ENCODE measurements around the gene CAMKMT.

Gene CAMKMT

GRCh38 chr2:44663471-44664073, 301.8 kb downstream of the CAMKMT start:
- peak; percentile 3 for DNase-seq

DNA sequence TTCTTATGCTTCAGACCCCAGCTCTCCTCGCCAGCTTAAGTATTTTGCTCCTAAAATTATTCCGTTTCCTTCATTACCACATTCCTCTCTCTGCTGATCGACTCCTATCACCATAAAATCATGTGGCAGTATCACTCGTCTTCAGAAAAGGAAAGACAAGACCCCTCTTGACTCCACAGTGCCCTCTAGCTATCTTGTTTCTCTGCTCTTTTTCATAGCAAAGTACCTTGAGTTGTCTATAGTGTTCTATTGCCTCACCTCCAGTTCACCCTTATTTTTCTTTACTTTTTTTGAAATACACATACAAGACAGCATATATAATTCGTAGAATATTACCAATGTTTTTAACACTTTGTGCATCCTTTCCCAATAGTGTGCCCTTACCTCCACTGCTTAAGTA, 306.6 kb downstream of the CAMKMT start:
- DNase-seq, result no peak

- no peak for DNase-seq
These were observed 309.5 kb downstream of the CAMKMT start for GRCh38 chr2:44671276-44671675.

DNA sequence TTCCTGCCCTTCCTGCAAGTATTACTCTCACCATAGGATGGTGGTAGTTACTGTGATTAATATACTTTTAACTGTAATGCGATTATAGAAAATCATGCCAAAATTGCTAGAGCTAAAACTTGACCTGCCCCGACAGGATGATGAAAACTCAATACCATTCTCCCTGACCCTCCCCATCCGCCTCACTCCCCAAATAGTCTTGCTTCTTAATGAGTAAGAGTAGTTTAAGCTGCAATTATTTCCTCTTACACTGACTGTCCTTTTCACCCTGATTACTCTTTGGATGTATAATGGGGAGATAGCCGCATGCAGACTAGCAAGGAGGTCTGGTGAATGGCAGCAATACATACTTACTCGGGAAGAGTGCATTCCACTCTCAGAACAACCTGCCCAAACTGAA, 310.2 kb downstream of the CAMKMT start:
- no peak for DNase-seq

DNA sequence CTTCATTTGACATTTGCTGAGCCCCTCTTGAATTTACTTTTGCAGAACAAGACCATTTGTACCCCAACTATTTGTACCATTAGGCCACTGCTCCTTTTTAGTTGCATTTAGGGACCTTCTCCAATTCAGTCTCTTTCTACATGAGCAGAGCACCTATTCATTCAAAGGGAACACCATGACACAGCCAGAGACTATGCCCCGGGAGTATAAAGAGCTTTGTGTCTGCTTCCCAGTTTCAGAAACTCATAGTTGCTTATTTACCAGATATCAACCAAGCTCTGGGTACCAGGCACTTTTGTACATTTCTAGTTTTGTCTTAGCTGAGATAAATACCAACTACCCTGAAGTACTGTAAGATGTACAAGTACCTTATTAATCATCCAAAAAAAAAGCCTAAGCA, 310.7 kb downstream of the CAMKMT start:
- DNase-seq, result no peak

DNA sequence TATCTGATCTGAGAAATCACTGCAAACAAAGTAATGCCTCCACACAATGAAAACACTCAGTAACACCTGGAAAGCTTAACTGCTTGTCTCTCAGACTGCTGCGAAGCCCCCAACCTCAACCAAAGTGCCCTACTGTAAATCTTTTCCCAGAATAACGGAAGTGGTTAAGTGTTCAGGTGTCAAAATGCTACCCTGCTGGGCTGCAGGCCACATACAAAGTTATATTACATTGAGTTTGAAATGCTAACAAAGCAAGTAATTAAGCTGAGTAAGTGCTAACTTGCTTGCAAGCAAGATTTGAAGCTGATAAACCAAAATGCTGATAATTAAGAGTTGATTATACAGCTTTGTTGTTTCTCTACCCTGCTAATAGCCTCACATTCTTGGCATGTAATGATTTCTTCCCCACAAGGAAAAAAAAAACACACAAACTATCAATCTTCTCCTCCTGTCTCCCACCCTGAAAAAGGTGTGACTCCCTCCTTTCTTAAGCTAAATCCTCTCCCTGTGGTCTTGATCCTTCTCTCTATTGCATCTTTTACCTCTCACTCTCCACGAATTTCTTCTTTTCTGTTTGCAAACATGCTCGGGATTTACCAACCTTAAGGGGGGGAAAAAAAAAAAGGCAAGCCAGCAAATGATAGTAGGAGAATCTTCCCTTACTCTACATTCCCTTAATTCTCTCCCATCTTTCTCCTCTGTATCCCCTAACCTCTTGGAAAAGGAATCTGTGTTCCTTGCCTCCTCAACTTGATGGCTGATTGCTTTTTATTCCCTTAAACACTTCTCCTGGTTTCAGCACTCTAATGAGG, 312.9 kb downstream of the CAMKMT start:
- DNase-seq, result no peak

DNA sequence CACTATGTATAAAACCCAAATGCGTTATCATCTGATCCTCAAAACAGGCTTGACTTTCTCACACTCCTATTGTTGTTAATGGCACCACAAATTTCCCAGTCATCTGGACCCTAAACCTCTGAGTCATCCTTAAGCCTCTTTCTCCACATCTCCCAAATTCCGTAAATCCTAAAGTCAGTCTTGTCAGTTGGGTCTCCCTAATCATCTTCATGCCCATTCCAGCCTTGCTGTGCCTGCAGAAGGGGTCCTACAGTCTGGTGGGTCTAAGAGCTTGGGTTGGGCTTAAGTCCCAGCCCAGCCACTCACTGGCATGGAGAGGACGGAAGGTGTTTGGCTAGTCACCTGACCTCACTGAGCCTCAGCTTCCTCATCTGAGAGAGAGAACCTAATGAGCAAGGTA, 314.6 kb downstream of the CAMKMT start:
- DNase-seq, result no peak

DNA sequence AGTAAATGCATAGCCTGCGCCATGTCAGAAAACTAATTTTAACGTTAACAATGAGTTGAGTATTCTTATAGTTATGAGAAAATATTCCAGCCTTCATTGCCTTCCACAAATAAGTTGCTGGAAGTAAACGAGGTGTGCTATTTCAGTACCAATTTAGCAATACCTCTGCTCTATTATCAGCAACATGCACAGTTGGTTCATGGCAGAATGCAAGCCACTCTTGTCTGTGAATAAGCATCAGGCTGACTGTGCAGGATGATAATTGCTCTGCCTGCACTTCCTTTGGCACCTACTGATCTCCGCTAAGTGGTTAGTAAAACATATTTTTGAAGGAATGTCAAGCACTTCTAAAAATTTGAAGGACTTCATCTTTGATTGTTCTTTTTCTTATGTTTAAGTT, 317.8 kb downstream of the CAMKMT start:
- no peak for DNase-seq

DNA sequence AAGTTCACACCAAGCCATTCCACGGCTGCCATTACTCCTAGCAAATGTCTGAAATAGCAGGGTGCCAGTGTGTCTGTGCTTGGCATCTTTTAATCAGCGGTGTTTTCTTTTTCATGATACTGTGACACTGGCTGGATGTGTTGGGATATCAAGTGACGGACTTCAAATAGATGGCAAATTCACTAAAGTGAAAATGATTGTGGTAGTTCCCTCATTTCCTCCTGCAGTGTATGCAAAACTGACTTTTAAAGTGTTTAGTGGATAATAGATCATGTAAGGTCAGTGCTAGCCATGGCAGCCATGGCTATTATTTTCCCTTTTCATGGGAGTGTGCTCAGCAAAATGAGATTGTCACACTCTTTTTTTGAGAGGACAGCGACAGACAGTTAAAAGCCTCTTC, 318.2 kb downstream of the CAMKMT start:
- no peak for DNase-seq

DNA sequence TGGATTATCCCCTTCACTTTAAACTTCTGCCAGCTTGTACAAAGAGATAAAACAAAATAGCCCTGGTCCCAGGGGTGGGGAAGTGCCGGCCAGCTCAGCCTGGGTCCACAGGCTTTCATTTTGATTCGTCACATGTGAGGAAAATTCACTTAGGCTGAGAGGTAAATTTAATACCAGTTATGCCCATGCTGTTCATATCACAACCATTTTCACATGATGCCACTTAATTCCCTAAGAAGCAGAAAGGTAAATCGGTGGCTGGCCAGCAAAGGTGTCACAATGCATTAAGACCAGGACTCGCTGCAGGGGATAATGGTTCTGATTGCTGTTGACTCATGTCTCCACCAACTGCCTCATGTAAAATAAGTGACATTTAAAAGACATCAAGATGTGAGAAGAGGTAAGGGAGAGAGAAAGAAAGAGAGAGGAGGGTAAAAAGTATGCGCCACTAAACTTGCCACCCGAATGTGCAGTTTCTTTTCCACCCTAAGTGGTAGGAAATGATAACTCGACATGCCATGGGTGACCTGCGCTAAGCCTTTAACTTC, 318.8 kb downstream of the CAMKMT start:
- DNase-seq, result peak; percentile 30

DNA sequence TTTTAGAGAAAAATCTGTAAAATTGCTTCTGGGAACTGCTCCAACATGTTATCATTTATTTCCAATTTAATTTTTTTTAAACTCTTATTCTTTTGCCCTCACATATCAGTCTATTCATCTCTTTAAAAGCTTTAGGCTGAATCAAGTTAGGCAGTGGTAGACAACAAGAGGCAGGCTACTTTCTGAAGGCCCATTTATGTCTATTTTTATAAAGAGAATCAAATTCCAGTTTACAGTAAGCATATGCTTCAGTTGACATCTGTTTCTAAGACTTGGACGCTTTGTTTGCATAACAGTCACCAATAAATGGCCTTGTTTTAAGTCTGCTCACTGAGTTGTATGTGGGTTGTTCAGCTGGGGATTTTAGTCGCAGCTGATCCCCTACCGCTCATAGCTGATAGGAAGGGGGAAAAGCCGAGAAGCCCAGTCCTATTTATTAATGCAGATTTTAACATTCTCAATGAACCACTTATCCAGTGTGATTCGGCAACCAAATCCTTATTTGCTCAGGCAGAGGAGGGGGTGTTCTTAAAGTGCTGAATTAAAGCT, 319.3 kb downstream of the CAMKMT start:
- no peak for DNase-seq

GRCh38 chr2:44682459-44682858, 320.7 kb downstream of the CAMKMT start:
- no peak for DNase-seq

GRCh38 chr2:44684559-44684958, 322.8 kb downstream of the CAMKMT start:
- DNase-seq, result no peak

DNA sequence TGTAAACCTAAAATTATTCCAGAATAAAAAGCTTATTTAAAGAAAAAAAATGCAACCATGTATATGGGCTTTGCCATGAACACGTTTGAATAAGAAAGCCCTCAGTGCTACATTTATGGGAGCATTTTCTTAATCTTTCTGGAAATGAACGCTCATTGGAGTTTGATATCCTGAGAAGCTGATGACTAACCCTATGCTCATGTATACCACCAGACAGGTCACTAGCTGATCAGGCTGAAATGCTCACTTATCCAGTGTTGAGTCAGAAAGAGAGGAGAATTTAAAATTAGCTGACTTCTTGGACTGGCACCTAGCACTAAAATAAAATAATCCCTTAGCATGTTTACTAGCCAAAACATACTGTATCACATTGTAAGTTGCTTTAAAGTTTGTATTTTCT, 324.8 kb downstream of the CAMKMT start:
- no peak for DNase-seq

GRCh38 chr2:44687686-44688455, 326.1 kb downstream of the CAMKMT start:
- DNase-seq, result no peak

DNA sequence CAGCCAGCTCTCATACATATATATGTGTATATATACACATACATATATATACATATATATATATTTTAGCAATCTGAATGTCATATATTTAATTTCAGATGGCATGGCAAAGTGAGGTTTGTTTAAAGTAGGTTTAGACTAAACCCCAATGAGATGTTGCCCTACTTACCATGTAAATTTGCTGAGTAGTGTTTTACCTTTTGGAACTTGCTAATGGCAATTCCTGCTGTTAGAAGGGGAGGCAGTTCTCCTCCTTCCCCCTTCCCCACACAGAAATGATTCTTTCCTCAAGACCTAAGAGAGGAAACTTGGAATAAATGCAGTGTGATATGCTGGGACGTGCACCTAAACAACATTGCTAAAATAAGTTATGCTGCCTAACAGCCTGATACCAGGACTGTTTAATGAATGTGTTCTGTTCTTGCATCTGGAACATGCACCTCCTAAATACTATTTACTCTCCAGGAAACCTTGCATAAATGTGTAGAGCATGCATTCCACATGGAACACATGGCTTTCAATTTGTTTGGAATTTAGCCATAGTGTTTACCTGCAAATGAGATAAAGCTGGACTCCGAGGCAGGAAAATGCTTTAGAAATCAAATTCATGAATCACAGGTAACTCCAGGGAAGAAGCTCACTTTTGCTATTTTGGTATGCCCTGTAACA, 326.8 kb downstream of the CAMKMT start:
- no peak for DNase-seq

GRCh38 chr2:44689516-44689915, 327.8 kb downstream of the CAMKMT start:
- no peak for DNase-seq

DNA sequence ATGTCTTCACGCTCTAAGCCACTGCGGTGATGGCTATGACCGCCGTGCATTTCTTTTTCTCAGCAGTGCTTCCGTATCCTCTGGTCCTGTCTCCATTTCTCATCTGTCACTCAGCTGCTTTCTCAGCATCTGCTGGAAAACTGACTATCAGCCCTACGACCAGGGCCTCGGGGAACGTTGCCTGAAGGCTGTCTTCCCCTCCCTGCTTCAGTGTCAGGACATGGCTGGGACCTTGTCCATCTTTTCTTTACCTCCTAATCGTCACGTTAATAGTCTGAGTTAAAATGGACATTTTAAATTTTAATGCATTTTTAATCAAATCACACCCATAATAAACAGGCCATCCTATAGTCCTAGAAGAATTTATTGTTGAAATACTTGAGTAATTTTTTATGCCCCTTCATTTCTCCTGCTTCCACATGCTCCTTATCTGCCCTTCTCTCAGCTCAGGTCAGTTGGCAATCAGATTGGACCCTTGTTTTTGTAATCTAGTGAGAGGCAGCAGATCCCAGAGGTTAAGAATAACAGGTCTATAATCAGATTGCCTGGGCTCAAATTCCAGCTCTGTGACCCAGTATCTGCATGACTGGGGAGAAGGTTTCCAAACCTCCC, 329.5 kb downstream of the CAMKMT start:
- DNase-seq, result no peak

GRCh38 chr2:44692821-44693220, 331.1 kb downstream of the CAMKMT start:
- DNase-seq, result no peak

DNA sequence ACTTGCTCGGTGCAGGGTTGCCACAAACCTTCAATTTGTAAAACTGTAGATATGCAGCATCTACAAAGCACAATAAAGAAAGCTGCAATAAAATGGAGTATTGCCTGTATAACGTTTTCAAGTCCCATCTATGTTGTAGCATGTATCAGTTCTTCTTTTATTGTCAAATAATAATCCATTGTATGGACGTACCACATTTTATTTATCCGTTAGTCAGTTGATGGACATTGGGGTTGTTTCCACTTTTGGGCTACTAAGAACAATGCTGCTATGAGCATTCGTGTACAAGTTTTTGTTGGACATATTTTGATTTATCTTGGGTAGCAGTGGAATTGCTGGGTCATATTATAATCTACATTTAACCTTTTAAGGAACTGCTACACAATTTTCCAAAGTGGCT, 339.1 kb downstream of the CAMKMT start:
- DNase-seq, result no peak

- DNase-seq, result no peak
These were observed 343.6 kb downstream of the CAMKMT start for GRCh38 chr2:44705356-44705755.

GRCh38 chr2:44705876-44706480, 344.2 kb downstream of the CAMKMT start:
- DNase-seq, result no peak

Data from DMS79 (cell line).